NCI-H2171 treated with DMSO at 0.1 percent for 48 hours (cell line): ENCODE measurements around the gene SMARCA4.

Experiments used
- DNase-seq: peaks from one replicate; lab custom pipeline; 2025; lab: John Stamatoyannopoulos, UW

Gene SMARCA4

GRCh38 chr19:11010041-11010440 lies 49.2 kb downstream of the SMARCA4 start:
- DNase-seq: no peak

- no peak for DNase-seq
Observed at GRCh38 chr19:11012507-11012906, 51.7 kb downstream of the SMARCA4 start.

- no peak for DNase-seq
Observed at GRCh38 chr19:11013771-11014170, 52.9 kb downstream of the SMARCA4 start.

- DNase-seq: no peak
Observed at GRCh38 chr19:11014403-11014911, 53.6 kb downstream of the SMARCA4 start.

- no peak for DNase-seq
Observed at GRCh38 chr19:11016631-11017030, 55.8 kb downstream of the SMARCA4 start.

- no peak for DNase-seq
Observed at GRCh38 chr19:11017275-11018035, 56.6 kb downstream of the SMARCA4 start.

GRCh38 chr19:11018179-11018578 lies 57.3 kb downstream of the SMARCA4 start:
- DNase-seq: no peak

GRCh38 chr19:11018763-11019162 lies 57.9 kb downstream of the SMARCA4 start:
- DNase-seq: no peak

- no peak for DNase-seq
Observed at GRCh38 chr19:11019262-11019661, 58.4 kb downstream of the SMARCA4 start.

GRCh38 chr19:11019824-11020223 lies 59.0 kb downstream of the SMARCA4 start:
- DNase-seq: no peak

- no peak for DNase-seq
Observed at GRCh38 chr19:11020423-11020822, 59.6 kb downstream of the SMARCA4 start.

- DNase-seq: no peak
Observed at GRCh38 chr19:11020982-11021759, 60.3 kb downstream of the SMARCA4 start.

GRCh38 chr19:11021760-11022144 lies 60.9 kb downstream of the SMARCA4 start:
- DNase-seq: no peak

- no peak for DNase-seq
Observed at GRCh38 chr19:11023016-11023415, 62.2 kb downstream of the SMARCA4 start.

GRCh38 chr19:11023710-11024109 lies 62.9 kb downstream of the SMARCA4 start:
- DNase-seq: no peak

- DNase-seq: no peak
Observed at GRCh38 chr19:11024259-11024658, 63.4 kb downstream of the SMARCA4 start.

GRCh38 chr19:11025006-11025405 lies 64.2 kb downstream of the SMARCA4 start:
- no peak for DNase-seq

GRCh38 chr19:11025445-11025844 lies 64.6 kb downstream of the SMARCA4 start:
- no peak for DNase-seq

GRCh38 chr19:11025997-11026396 lies 65.2 kb downstream of the SMARCA4 start:
- no peak for DNase-seq

- DNase-seq: no peak
Observed at GRCh38 chr19:11027381-11027780, 66.6 kb downstream of the SMARCA4 start.

- no peak for DNase-seq
Observed at GRCh38 chr19:11028146-11028545, 67.3 kb downstream of the SMARCA4 start.

GRCh38 chr19:11031421-11032070 lies 70.7 kb downstream of the SMARCA4 start:
- no peak for DNase-seq

- DNase-seq: no peak
Observed at GRCh38 chr19:11033251-11033650, 72.4 kb downstream of the SMARCA4 start.
